ENCODE data around the gene CALCOCO1. TPM values are rescaled to one million over a fixed set of nuclear protein-coding genes. Genes with fewer than 3 reads are reported as not detected.
A peak's percentile ranks its signal among the peaks of the same experiment; 100 is the strongest.

CALCOCO1 gene
- total RNA-seq, 4 donors from 2014 or later = 153 to 212 (median 155) TPM

DNA sequence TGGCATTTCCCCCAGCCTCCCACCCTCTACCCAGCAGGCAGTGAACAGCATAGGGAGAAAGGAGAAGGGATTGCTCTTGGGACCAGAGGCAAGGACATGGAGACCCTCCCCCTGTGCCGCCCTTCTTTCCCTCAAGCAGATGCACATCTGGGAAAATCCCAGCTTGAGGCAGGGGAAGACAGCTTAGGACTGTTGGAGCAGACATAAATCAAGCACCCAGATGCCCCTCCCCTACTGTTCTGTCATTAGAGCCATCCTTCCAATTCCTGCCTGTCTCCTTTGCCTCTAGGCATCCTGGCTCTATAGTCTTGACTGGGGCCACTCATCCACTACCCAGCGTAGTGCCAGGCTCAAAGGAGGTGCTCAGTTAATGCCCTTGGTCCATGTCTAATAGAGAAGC is 32.0 kb upstream of the CALCOCO1 start:
- Histone ChIP-seq H3K9me3 (no peaks in the 10 kb centered on the region), H3K4me3 (replicated peaks in 1 of 3) (no peak overlapping the region), H3K36me3 (no peaks in the 10 kb centered on the region), H3K27me3 (no peaks in the 10 kb centered on the region), H3K4me1 (peaks cover 12 to 15% of the 10 kb centered on the region in 2 donors), H3K27ac (no peak overlapping the region)
- TF ChIP-seq POLR2A (IDR thresholded peaks at IDR 0.05) = no peak
- TF ChIP-seq, protein P1, sequence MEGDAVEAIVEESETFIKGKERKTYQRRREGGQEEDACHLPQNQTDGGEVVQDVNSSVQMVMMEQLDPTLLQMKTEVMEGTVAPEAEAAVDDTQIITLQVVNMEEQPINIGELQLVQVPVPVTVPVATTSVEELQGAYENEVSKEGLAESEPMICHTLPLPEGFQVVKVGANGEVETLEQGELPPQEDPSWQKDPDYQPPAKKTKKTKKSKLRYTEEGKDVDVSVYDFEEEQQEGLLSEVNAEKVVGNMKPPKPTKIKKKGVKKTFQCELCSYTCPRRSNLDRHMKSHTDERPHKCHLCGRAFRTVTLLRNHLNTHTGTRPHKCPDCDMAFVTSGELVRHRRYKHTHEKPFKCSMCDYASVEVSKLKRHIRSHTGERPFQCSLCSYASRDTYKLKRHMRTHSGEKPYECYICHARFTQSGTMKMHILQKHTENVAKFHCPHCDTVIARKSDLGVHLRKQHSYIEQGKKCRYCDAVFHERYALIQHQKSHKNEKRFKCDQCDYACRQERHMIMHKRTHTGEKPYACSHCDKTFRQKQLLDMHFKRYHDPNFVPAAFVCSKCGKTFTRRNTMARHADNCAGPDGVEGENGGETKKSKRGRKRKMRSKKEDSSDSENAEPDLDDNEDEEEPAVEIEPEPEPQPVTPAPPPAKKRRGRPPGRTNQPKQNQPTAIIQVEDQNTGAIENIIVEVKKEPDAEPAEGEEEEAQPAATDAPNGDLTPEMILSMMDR (IDR thresholded peaks at IDR 0.05) = no peak
- intact Hi-C loops (cut with DNase I) = no loop called here
- WGBS, 2 donors = 73 to 86% methylated on average over 2 of the region's 2 CpGs
- DNase-seq = no peak

DNA sequence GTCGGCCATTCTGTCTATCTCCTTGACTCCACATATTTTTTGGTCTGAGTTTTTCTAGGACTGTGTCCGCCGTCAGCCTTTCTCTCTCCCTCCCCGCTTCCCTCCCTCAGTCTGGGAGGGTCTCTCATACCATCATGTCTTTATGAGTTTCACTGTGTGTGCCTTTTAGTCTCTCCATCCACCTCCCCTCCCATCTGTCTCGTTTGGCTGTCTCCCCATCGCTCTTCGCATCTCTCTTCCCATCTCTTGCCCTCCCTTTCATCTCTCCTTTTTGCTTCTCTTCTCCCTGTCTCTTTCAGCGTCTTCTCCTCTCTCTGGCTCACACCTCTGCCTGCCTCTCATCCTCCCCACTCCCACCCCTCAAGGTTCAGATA is 31.5 kb upstream of the CALCOCO1 start:
- intact Hi-C loops (cut with DNase I) = no loop called here
- Histone ChIP-seq H3K27me3 (no peaks in the 10 kb centered on the region), H3K36me3 (no peaks in the 10 kb centered on the region), H3K9me3 (no peaks in the 10 kb centered on the region), H3K4me1 (peaks cover 17 to 20% of the 10 kb centered on the region in 2 donors), H3K4me3 (replicated peaks in 1 of 3) (no peak overlapping the region), H3K27ac (no peak overlapping the region)
- 46 to 47% methylated on average over 8 of the region's 8 CpGs for WGBS, 2 donors
- no peak for DNase-seq
- no peak for TF ChIP-seq POLR2A (IDR thresholded peaks at IDR 0.05)
- TF ChIP-seq, protein P1 (IDR thresholded peaks at IDR 0.05) = no peak

DNA sequence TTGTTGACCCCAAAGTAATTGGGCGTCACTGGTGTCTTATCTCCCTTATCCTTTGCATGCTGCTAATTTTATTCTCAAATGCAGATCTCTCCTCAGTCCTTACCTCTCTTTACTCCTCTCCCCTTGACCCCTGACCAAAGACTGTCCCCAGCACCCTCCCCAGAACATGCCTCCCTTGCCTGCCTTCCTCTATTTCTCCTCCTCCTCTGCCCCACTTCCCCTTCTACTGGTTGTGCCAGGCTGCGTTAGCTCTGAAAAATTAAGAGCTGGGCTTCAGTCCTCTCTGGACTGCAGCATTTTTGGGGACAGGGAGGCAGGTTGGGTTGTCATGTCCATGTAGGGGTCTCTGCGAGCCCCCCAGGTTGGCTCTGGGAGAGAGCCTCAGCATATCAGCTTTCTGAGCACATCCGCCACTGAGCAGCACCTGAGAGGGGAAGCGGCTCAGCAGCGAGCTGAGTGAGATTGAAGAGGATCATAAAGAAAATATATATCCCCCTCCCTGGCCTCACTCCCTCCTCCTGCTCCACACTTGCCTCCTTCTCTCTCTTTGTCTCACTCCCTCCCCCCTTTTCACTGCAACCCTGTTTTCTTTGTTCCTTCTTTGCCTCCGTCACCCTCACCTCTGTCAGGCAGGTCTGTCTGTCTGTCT is 31.0 kb upstream of the CALCOCO1 start:
- WGBS, 2 donors = 31 to 44% methylated on average over 7 of the region's 7 CpGs
- Histone ChIP-seq H3K9me3 (no peaks in the 10 kb centered on the region), H3K36me3 (no peaks in the 10 kb centered on the region), H3K4me3 (replicated peaks in 1 of 3) (no peak overlapping the region), H3K27ac (no peak overlapping the region), H3K27me3 (no peaks in the 10 kb centered on the region), H3K4me1 (peaks cover 17 to 22% of the 10 kb centered on the region in 2 donors)
- TF ChIP-seq POLR2A (IDR thresholded peaks at IDR 0.05) = no peak
- TF ChIP-seq, protein P1 (IDR thresholded peaks at IDR 0.05) = no peak
- intact Hi-C loops (cut with DNase I) = no loop called here
- DNase-seq = no peak

DNA sequence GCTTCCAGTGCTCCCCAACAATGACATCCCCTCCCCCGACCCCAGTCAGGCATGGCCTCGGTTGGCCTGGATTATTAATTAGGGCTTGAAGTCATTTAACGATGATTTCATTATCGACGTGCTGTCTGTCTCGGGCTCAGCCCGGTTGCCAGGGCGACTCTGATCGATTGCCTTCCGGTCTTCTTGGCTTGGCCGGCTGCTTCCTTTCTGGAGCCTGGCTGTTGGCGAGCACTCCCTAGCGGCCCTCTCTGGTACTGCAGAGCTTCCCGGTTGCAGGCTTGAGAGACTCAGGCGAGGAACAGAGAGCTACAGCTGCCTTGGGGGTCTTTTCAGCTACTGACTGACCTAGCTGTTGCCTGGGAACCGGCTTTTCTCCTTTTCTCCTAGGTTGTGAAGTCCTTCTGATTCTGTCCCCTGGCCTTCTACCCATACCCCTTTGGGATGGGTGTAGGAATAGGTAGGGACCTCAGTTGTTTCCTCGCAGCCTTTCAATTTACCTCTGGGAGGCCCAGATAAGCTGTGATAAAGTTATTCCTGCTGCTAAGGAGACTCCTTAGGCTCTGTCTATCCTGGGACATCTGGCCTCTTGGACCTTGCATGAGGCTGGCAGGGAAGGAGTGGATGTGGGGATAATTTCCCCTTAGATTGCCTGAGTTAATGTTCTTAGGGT is 30.0 kb upstream of the CALCOCO1 start:
- TF ChIP-seq, protein P1 (IDR thresholded peaks at IDR 0.05) = peak; percentile 74 to 99 (median 82)
- no peak for TF ChIP-seq POLR2A (IDR thresholded peaks at IDR 0.05)
- no peak overlapping the region for H3K27ac ChIP-seq
- H3K4me3 ChIP-seq (replicated peaks in 1 of 3) = no peak overlapping the region
- H3K4me1 ChIP-seq = peaks cover 17 to 22% of the 10 kb centered on the region in 2 donors
- whole genome bisulfite sequencing, 2 donors = 7 to 8% methylated on average over 15 to 17 of the region's 17 CpGs
- no peaks in the 10 kb centered on the region for H3K9me3 ChIP-seq
- H3K36me3 ChIP-seq = no peaks in the 10 kb centered on the region
- H3K27me3 ChIP-seq = no peaks in the 10 kb centered on the region
- intact Hi-C loops (cut with DNase I) = no loop called here
- DNase-seq = peak; percentile 75 to 79

All from thyroid gland (tissue), 4 donors.